ENCODE data around the gene STYXL2. TPM values are rescaled to one million over a fixed set of nuclear protein-coding genes. Genes with fewer than 3 reads are reported as not detected.
A peak's percentile ranks its signal among the peaks of the same experiment; 100 is the strongest.

Gene STYXL2
- total RNA-seq, 1 experiment from 2014 or later, result not detected

GRCh38 chr1:167054946-167055630 lies 38.8 kb upstream of the STYXL2 start:
- Mint-ChIP-seq H3K9me3 (ENCODE audit: unreplicated experiment) (no peaks in the 10 kb centered on the region), H3K36me3 (ENCODE audit: insufficient read depth, unreplicated experiment) (no peaks in the 10 kb centered on the region), H3K27ac (ENCODE audit: low read depth, unreplicated experiment) (no peak overlapping the region), H3K4me3 (ENCODE audit: unreplicated experiment) (no peak overlapping the region), H3K27me3 (ENCODE audit: insufficient read depth, unreplicated experiment) (no peaks in the 10 kb centered on the region), H3K4me1 (ENCODE audit: insufficient read depth, unreplicated experiment) (peaks cover 5% of the 10 kb centered on the region)
- no TSS peak for BruUV-seq (replicated peaks)
- no peak for TF ChIP-seq CTCF (IDR thresholded peaks at IDR 0.05; ENCODE audit: unreplicated experiment)
- ChIA-PET CTCF (interaction anchor here (0.9 to 18.6 kb wide), 8 partner anchors 8 to 180 kb away, joined by 3 to 1662 read pairs (median 6); no protein-coding TSS in a partner anchor), POLR2A (interaction anchor here (1.1 to 1.8 kb wide), 2 partner anchors 81 to 145 kb away, joined by 3 to 6 read pairs; no protein-coding TSS in a partner anchor)
- DNase-seq (ENCODE audit: unreplicated experiment), result no peak
- intact Hi-C loops (cut with micrococcal nuclease), result loop anchor here (5.0 kb wide), 1 partner anchor 1128 kb away; no protein-coding TSS in a partner anchor

GRCh38 chr1:167056529-167057231 lies 37.2 kb upstream of the STYXL2 start:
- H3K9me3 Mint-ChIP-seq (ENCODE audit: unreplicated experiment), result no peaks in the 10 kb centered on the region
- H3K27me3 Mint-ChIP-seq (ENCODE audit: insufficient read depth, unreplicated experiment), result no peaks in the 10 kb centered on the region
- no peak overlapping the region for H3K27ac Mint-ChIP-seq (ENCODE audit: low read depth, unreplicated experiment)
- CTCF ChIA-PET, result interaction anchor here (0.5 to 18.6 kb wide), 45 partner anchors 9 to 1310 kb away, joined by 3 to 1662 read pairs (median 4); partner anchors contain the start of genes ILDR2, POU2F1 and TADA1
- intact Hi-C loops (cut with micrococcal nuclease), result loop anchor here (1.0 to 5.0 kb wide), 2 partner anchors 81 to 1129 kb away; partner anchors contain the start of gene ILDR2
- no TSS peak for BruUV-seq (replicated peaks)
- POLR2A ChIA-PET, result interaction anchor here (5.9 kb wide), 1 partner anchor 146 kb away, joined by 93 read pairs; no protein-coding TSS in a partner anchor
- H3K4me3 Mint-ChIP-seq (ENCODE audit: unreplicated experiment), result no peak overlapping the region
- H3K4me1 Mint-ChIP-seq (ENCODE audit: insufficient read depth, unreplicated experiment), result peaks cover 5% of the 10 kb centered on the region
- no peak for DNase-seq (ENCODE audit: unreplicated experiment)
- H3K36me3 Mint-ChIP-seq (ENCODE audit: insufficient read depth, unreplicated experiment), result no peaks in the 10 kb centered on the region
- TF ChIP-seq CTCF (IDR thresholded peaks at IDR 0.05; ENCODE audit: unreplicated experiment), result no peak

GRCh38 chr1:167057241-167057688 lies 36.6 kb upstream of the STYXL2 start:
- DNase-seq (ENCODE audit: unreplicated experiment), result peak; percentile 67
- no peaks in the 10 kb centered on the region for H3K27me3 Mint-ChIP-seq (ENCODE audit: insufficient read depth, unreplicated experiment)
- no peaks in the 10 kb centered on the region for H3K9me3 Mint-ChIP-seq (ENCODE audit: unreplicated experiment)
- no TSS peak for BruUV-seq (replicated peaks)
- H3K4me3 Mint-ChIP-seq (ENCODE audit: unreplicated experiment), result no peak overlapping the region
- no peaks in the 10 kb centered on the region for H3K36me3 Mint-ChIP-seq (ENCODE audit: insufficient read depth, unreplicated experiment)
- ChIA-PET CTCF (interaction anchor here (0.5 to 18.6 kb wide), 51 partner anchors 8 to 1311 kb away, joined by 3 to 1662 read pairs (median 4); partner anchors contain the start of genes ILDR2, POU2F1 and TADA1), POLR2A (interaction anchor here (0.7 to 5.9 kb wide), 2 partner anchors 147 to 203 kb away, joined by 3 to 93 read pairs; no protein-coding TSS in a partner anchor)
- intact Hi-C loops (cut with micrococcal nuclease), result loop anchor here (1.0 to 5.0 kb wide), 2 partner anchors 82 to 1130 kb away; partner anchors contain the start of gene ILDR2
- H3K27ac Mint-ChIP-seq (ENCODE audit: low read depth, unreplicated experiment), result no peak overlapping the region
- peak; percentile 32 for TF ChIP-seq CTCF (IDR thresholded peaks at IDR 0.05; ENCODE audit: unreplicated experiment)
- H3K4me1 Mint-ChIP-seq (ENCODE audit: insufficient read depth, unreplicated experiment), result peaks cover 5% of the 10 kb centered on the region
